OCI-LY3 (cell line): ENCODE results near the gene SDK2.

ENCODE experiments used
- H2AFZ ChIP-seq: fragments of 200-600, 300-600 bp; shearing (Covaris generic); 2 replicates; pipeline ENCODE4 v1.6.0; 2014; ENCODE audit warnings: antibody characterized with exemption, low read depth, low read length
- H3K27ac ChIP-seq: fragments of 200-600, 300-600 bp; sonication (generic); 2 replicates; pipeline ENCODE4 v1.5.1; 2014; ENCODE audit warnings: mild to moderate bottlenecking, low read length, moderate library complexity, mixed read lengths
- H3K27me3 ChIP-seq: fragments of 200-600, 300-600 bp; sonication (generic); 2 replicates; pipeline ENCODE4 v1.6.1; 2014; ENCODE audit warnings: low read depth, low read length, mixed read lengths
- H3K36me3 ChIP-seq: fragments of 200-600, 300-600 bp; sonication (generic); replicated peaks from 2 replicates; pipeline ENCODE3; 2014; ENCODE audit warnings: low read depth, low read length, mixed read lengths
- H3K4me1 ChIP-seq: fragments of 300-600, 200-600 bp; sonication (generic); 2 replicates; pipeline ENCODE4 v1.6.1; 2014; ENCODE audit warnings: low read length, mixed read lengths
- H3K4me2 ChIP-seq: fragments of 200-600, 300-600 bp; sonication (generic); 2 replicates; pipeline ENCODE4 v1.6.1; 2014; ENCODE audit warnings: low read length, mixed read lengths
- H3K4me3 ChIP-seq: fragments of 300-600, 200-600 bp; sonication (generic); 2 replicates; pipeline ENCODE4 v1.5.1; 2014; ENCODE audit warnings: antibody characterized with exemption, mild to moderate bottlenecking, low read length, moderate library complexity
- H3K79me2 ChIP-seq: fragments of 300-600, 200-600 bp; shearing (Covaris generic); 2 replicates; pipeline ENCODE4 v1.6.1; 2014; ENCODE audit warnings: mild to moderate bottlenecking, low read length, mixed read lengths
- H3K9ac ChIP-seq: fragments of 300-600, 200-600 bp; shearing (Covaris generic); 2 replicates; pipeline ENCODE4 v1.6.0; 2014; ENCODE audit warnings: mild to moderate bottlenecking, low read length, moderate library complexity
- H3K9me3 ChIP-seq: fragments of 200-600, 300-600 bp; shearing (Covaris generic); 2 replicates; pipeline ENCODE4 v1.6.1; 2014; ENCODE audit warnings: low read length, mixed read lengths; ENCODE audit not compliant: insufficient read depth
- H4K20me1 ChIP-seq: fragments of 200-600, 300-600 bp; sonication (generic); 2 replicates; pipeline ENCODE4 v1.6.1; 2016; ENCODE audit warnings: low read length, mixed read lengths; ENCODE audit not compliant: insufficient read depth
- EZH2phosphoT487 ChIP-seq: fragments of 200-600 bp; shearing (Covaris generic); IDR thresholded peaks from 2 replicates; pipeline ENCODE4 v1.6.1; 2018; ENCODE audit warnings: antibody characterized with exemption, mixed run types, low read depth
- TF ChIP-seq, protein P1 (sequence below): fragments of 200-600, 300-600 bp; sonication (generic); IDR thresholded peaks from 2 replicates; pipeline ENCODE4 v1.5.1; 2014; ENCODE audit warnings: antibody characterized with exemption, low read length, low read depth

The SDK2 gene

GRCh38 chr17:73348018-73348828, 296.0 kb downstream of the SDK2 start:
- TF ChIP-seq, protein P1, sequence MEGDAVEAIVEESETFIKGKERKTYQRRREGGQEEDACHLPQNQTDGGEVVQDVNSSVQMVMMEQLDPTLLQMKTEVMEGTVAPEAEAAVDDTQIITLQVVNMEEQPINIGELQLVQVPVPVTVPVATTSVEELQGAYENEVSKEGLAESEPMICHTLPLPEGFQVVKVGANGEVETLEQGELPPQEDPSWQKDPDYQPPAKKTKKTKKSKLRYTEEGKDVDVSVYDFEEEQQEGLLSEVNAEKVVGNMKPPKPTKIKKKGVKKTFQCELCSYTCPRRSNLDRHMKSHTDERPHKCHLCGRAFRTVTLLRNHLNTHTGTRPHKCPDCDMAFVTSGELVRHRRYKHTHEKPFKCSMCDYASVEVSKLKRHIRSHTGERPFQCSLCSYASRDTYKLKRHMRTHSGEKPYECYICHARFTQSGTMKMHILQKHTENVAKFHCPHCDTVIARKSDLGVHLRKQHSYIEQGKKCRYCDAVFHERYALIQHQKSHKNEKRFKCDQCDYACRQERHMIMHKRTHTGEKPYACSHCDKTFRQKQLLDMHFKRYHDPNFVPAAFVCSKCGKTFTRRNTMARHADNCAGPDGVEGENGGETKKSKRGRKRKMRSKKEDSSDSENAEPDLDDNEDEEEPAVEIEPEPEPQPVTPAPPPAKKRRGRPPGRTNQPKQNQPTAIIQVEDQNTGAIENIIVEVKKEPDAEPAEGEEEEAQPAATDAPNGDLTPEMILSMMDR = no peak
- TF ChIP-seq EZH2phosphoT487 = no peak
- H3K79me2 ChIP-seq = no peaks in the 10 kb centered on the region
- H3K27ac ChIP-seq = no peak overlapping the region

DNA sequence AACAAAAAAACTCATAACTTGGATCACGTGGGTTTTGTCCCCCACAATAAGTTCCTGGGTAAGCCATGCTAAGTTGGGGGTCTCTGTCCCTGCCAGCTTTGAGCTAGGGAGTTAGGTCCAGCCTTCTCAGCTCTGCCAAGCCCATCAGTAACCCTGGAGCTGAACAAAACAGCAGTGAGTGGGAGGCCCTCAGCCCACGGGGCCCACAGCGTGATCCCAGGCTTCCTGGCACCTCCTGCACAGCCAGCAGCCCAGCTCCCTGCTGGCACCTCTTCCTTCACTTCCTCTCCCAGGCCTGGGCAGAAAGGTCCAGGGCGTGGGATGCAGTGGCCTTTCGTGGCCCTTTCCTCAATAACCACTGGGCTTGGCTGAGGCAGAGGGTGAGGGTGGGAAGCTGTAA, 296.9 kb downstream of the SDK2 start:
- no peaks in the 10 kb centered on the region for H3K9me3 ChIP-seq
- H3K9ac ChIP-seq = no peak overlapping the region
- H4K20me1 ChIP-seq = no peaks in the 10 kb centered on the region
- H3K27ac ChIP-seq = no peak overlapping the region
- TF ChIP-seq, protein P1 = no peak
- no peak for TF ChIP-seq EZH2phosphoT487
- H3K4me1 ChIP-seq = no peaks in the 10 kb centered on the region
- no peak overlapping the region for H3K4me2 ChIP-seq
- no peaks in the 10 kb centered on the region for H3K36me3 ChIP-seq
- H3K4me3 ChIP-seq = no peak overlapping the region
- H3K79me2 ChIP-seq = no peaks in the 10 kb centered on the region
- peaks cover 6% of the 10 kb centered on the region for H3K27me3 ChIP-seq
- no peak overlapping the region for H2AFZ ChIP-seq

More at GRCh38 chr17:73348018-73348828, 296.0 kb downstream of the SDK2 start:
- Histone ChIP-seq H3K36me3 (no peaks in the 10 kb centered on the region), H3K4me1 (no peaks in the 10 kb centered on the region), H3K4me3 (no peak overlapping the region), H4K20me1 (no peaks in the 10 kb centered on the region), H3K9ac (no peak overlapping the region), H3K9me3 (no peaks in the 10 kb centered on the region), H3K27me3 (peaks cover 6% of the 10 kb centered on the region), H2AFZ (no peak overlapping the region), H3K4me2 (no peak overlapping the region)

GRCh38 chr17:73346501-73347162, 297.6 kb downstream of the SDK2 start:
- Histone ChIP-seq H2AFZ (no peak overlapping the region), H3K36me3 (no peaks in the 10 kb centered on the region), H3K9ac (no peak overlapping the region), H4K20me1 (no peaks in the 10 kb centered on the region), H3K27me3 (peaks cover 6% of the 10 kb centered on the region), H3K4me2 (no peak overlapping the region), H3K9me3 (no peaks in the 10 kb centered on the region), H3K4me1 (no peaks in the 10 kb centered on the region), H3K4me3 (no peak overlapping the region), H3K27ac (no peak overlapping the region), H3K79me2 (no peaks in the 10 kb centered on the region)
- TF ChIP-seq, protein P1 = no peak
- TF ChIP-seq EZH2phosphoT487 = no peak

DNA sequence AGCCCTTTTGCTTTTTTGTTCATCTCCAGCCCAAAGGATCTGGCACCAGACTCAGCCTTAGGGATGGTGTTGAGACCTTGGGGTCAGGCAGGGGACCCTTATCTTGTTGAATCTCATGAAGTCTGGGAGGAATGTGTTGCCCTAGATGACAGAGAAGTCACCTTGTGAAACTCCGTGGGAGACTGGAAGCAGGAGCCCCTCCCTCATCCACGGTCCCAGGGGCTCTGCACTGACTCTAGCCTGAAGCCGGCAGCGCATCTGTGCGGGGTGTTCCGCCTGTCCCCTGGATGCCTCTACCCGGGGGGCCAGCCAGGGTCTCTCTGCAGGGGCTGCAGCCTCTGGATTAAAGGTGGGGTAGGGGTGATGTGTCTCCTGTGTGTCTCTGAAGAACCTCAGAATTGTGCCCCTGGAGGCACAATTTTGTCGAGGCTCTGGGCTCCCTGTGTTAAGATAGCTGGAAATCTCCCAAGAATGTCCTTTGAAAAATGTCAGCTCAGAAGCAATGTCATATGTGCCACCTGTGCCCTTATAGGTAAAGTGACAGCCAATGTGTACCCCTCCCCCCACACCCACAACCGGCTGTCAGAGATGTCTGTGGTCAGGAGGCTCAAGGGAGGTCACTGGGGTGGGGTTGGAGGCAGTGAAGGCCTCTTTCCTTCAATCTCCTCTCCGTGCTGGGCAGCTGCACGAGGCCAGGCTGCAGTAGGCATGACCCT, 300.3 kb downstream of the SDK2 start:
- TF ChIP-seq EZH2phosphoT487 = no peak
- TF ChIP-seq, protein P1 = no peak
- Histone ChIP-seq H2AFZ (no peak overlapping the region), H3K36me3 (no peaks in the 10 kb centered on the region), H3K27me3 (peaks cover 6% of the 10 kb centered on the region), H3K9me3 (no peaks in the 10 kb centered on the region), H3K79me2 (no peaks in the 10 kb centered on the region), H3K27ac (no peak overlapping the region), H3K4me1 (no peaks in the 10 kb centered on the region), H4K20me1 (no peaks in the 10 kb centered on the region), H3K4me2 (no peak overlapping the region), H3K9ac (no peak overlapping the region), H3K4me3 (no peak overlapping the region)
